Measurements from ENCODE around the gene ATXN2.

The ATXN2 gene

DNA sequence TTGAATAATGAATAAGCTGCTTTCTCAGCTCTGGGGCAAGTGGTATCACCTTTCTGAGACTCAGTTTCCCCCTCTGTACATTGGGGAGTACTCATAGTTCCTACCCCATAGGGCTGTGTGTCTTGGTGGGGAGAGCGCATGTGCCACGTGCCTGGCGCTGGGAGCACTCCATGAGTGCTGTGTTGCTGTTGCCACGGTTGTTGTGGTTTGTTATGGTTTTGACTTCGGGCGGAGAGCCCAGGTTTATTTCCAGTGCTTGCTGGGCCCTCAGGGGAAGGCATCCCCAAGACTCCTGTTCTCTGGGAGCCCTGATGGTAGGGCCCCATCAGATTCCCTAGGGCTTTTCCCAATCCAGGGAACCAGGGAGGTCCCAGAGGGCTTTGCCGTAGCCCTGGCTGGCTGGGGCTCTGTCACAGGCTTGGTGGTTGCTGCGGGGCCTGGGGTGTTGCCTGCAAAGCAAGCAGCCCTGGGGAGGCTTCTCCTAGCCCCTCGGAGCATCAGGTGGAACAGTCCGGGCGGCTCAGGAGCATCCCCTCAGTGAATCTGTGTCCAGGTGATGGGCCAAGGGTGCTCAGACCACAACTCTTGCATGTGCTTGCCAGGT is 174.8 kb downstream of the ATXN2 start:
- Histone ChIP-seq H3K23ac (ENCODE audit: low read depth, low read length, poor library complexity) (no peak overlapping the region), H3K14ac (ENCODE audit: low read length) (peak overlapping the region; percentile 47), H2BK120ac (ENCODE audit: low read depth, low read length) (no peak overlapping the region), H4K8ac (ENCODE audit: low read depth, low read length) (no peak overlapping the region), H3K9me3 (replicated peaks in 1 of 2; ENCODE audit: control insufficient read depth in 2 of 2, insufficient read depth in 1 of 2, low read depth in 1 of 2, low read length in 2 of 2) (no peaks in the 10 kb centered on the region), H3K4ac (ENCODE audit: low read length) (no peak overlapping the region), H3K36me3 (replicated peaks in 1 of 2; ENCODE audit: control insufficient read depth in 2 of 2, insufficient read depth in 2 of 2, low read length in 2 of 2) (peaks cover 1 to 7% of the 10 kb centered on the region in 2 donors), H3K18ac (ENCODE audit: low read length) (peak overlapping the region; percentile 32), H3K4me3 (ENCODE audit: low read length in 2 of 2) (no peak overlapping the region), H3K27me3 (ENCODE audit: control insufficient read depth in 3 of 3, insufficient read depth in 3 of 3, low read depth in 1 of 3, low read length in 3 of 3) (no peaks in the 10 kb centered on the region), H3K4me1 (ENCODE audit: control insufficient read depth in 2 of 2, insufficient read depth in 1 of 2, low read depth in 1 of 2, low read length in 2 of 2) (peaks cover 0 to 13% of the 10 kb centered on the region in 2 donors), H2AK5ac (ENCODE audit: low read depth, low read length) (no peak overlapping the region), H3K27ac (replicated peaks; ENCODE audit: low read length) (no peak overlapping the region), H3K79me1 (ENCODE audit: low read depth, low read length) (peaks cover 4% of the 10 kb centered on the region), H2BK15ac (ENCODE audit: low read length) (no peak overlapping the region), H2BK12ac (ENCODE audit: low read length) (no peak overlapping the region), H2BK5ac (ENCODE audit: low read length) (no peak overlapping the region), H3K9ac (ENCODE audit: low read depth, low read length, poor library complexity) (no peak overlapping the region), H3K4me2 (ENCODE audit: insufficient read depth, low read length, poor library complexity, severe bottlenecking) (no peak overlapping the region), H4K91ac (ENCODE audit: low read depth, low read length, poor library complexity) (no peak overlapping the region), H2AFZ (ENCODE audit: low read length) (no peak overlapping the region)
- WGBS, 2 donors (ENCODE audit: extremely low coverage in 2 of 2, insufficient read length in 2 of 2, insufficient replicate concordance in 1 of 2) = no CpG with 5 or more reads among the region's 11 CpGs
- DNase-seq (ENCODE audit: low spot score) = no peak

DNA sequence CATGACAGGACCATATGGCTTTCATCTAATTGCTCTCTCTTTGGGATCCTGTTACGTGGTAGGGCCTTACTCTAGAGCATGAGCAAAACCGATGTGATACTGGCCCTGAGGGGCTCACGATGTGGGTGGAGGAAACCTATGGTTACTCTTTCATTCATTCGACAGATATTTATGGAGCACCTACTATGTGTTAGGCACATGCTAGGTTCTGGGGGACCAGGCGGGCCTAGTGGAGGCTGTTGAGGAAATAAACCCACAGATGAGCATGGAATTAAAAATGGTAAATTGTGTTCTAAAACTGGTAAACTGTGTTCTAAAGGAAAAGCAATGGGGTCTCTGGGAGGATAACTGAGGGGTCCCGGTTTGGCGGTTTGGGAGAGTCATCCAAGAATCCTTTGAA is 178.6 kb downstream of the ATXN2 start:
- H2BK120ac ChIP-seq (ENCODE audit: low read depth, low read length) = no peak overlapping the region
- H3K36me3 ChIP-seq (replicated peaks in 1 of 2; ENCODE audit: control insufficient read depth in 2 of 2, insufficient read depth in 2 of 2, low read length in 2 of 2) = peaks cover 1 to 12% of the 10 kb centered on the region in 2 donors
- no peak overlapping the region for H4K8ac ChIP-seq (ENCODE audit: low read depth, low read length)
- no peak overlapping the region for H2BK12ac ChIP-seq (ENCODE audit: low read length)
- no peak overlapping the region for H3K18ac ChIP-seq (ENCODE audit: low read length)
- no peaks in the 10 kb centered on the region for H3K27me3 ChIP-seq (ENCODE audit: control insufficient read depth in 3 of 3, insufficient read depth in 3 of 3, low read depth in 1 of 3, low read length in 3 of 3)
- H3K14ac ChIP-seq (ENCODE audit: low read length) = no peak overlapping the region
- no peak overlapping the region for H3K4ac ChIP-seq (ENCODE audit: low read length)
- no peak overlapping the region for H2BK5ac ChIP-seq (ENCODE audit: low read length)
- DNase-seq (ENCODE audit: low spot score) = no peak
- no CpG with 5 or more reads among the region's 7 CpGs for WGBS, 2 donors (ENCODE audit: extremely low coverage in 2 of 2, insufficient read length in 2 of 2, insufficient replicate concordance in 1 of 2)
- no peak overlapping the region for H3K27ac ChIP-seq (replicated peaks; ENCODE audit: low read length)
- no peak overlapping the region for H3K9ac ChIP-seq (ENCODE audit: low read depth, low read length, poor library complexity)
- no peaks in the 10 kb centered on the region for H3K9me3 ChIP-seq (replicated peaks in 1 of 2; ENCODE audit: control insufficient read depth in 2 of 2, insufficient read depth in 1 of 2, low read depth in 1 of 2, low read length in 2 of 2)
- no peak overlapping the region for H2AFZ ChIP-seq (ENCODE audit: low read length)
- no peak overlapping the region for H2AK5ac ChIP-seq (ENCODE audit: low read depth, low read length)
- no peaks in the 10 kb centered on the region for H3K79me1 ChIP-seq (ENCODE audit: low read depth, low read length)
- no peak overlapping the region for H2BK15ac ChIP-seq (ENCODE audit: low read length)
- H3K4me3 ChIP-seq (ENCODE audit: low read length in 2 of 2) = no peak overlapping the region
- H3K4me2 ChIP-seq (ENCODE audit: insufficient read depth, low read length, poor library complexity, severe bottlenecking) = no peak overlapping the region
- H3K23ac ChIP-seq (ENCODE audit: low read depth, low read length, poor library complexity) = no peak overlapping the region
- H4K91ac ChIP-seq (ENCODE audit: low read depth, low read length, poor library complexity) = no peak overlapping the region
- H3K4me1 ChIP-seq (ENCODE audit: control insufficient read depth in 2 of 2, insufficient read depth in 1 of 2, low read depth in 1 of 2, low read length in 2 of 2) = peaks cover 0 to 11% of the 10 kb centered on the region in 2 donors

DNA sequence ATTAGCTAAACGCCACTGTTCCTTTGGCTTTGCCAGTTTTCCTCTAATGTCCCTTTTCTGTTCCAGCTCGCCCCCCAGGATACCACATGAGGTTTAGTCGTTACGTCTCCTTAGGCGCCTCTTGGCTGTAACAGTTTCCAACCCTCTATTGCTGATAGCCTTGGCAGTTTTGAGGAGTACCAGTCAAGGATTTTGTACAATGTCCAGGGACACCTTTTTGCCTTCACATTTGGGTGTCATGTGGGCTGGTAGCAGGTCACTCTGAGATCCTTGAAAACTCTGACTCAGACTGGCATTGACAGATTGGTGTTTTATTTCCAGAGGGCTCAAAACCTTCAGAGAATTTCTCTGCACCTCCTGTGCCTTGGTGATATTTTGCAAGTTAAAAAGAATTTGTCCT is 179.3 kb downstream of the ATXN2 start:
- peaks cover 1 to 12% of the 10 kb centered on the region in 2 donors for H3K36me3 ChIP-seq (replicated peaks in 1 of 2; ENCODE audit: control insufficient read depth in 2 of 2, insufficient read depth in 2 of 2, low read length in 2 of 2)
- DNase-seq (ENCODE audit: low spot score) = no peak
- H3K4ac ChIP-seq (ENCODE audit: low read length) = no peak overlapping the region
- no peak overlapping the region for H2AFZ ChIP-seq (ENCODE audit: low read length)
- H3K27ac ChIP-seq (replicated peaks; ENCODE audit: low read length) = no peak overlapping the region
- no peaks in the 10 kb centered on the region for H3K9me3 ChIP-seq (replicated peaks in 1 of 2; ENCODE audit: control insufficient read depth in 2 of 2, insufficient read depth in 1 of 2, low read depth in 1 of 2, low read length in 2 of 2)
- H2BK5ac ChIP-seq (ENCODE audit: low read length) = no peak overlapping the region
- H3K4me1 ChIP-seq (ENCODE audit: control insufficient read depth in 2 of 2, insufficient read depth in 1 of 2, low read depth in 1 of 2, low read length in 2 of 2) = peaks cover 0 to 6% of the 10 kb centered on the region in 2 donors
- no peak overlapping the region for H3K4me2 ChIP-seq (ENCODE audit: insufficient read depth, low read length, poor library complexity, severe bottlenecking)
- no peak overlapping the region for H3K18ac ChIP-seq (ENCODE audit: low read length)
- H3K27me3 ChIP-seq (ENCODE audit: control insufficient read depth in 3 of 3, insufficient read depth in 3 of 3, low read depth in 1 of 3, low read length in 3 of 3) = no peaks in the 10 kb centered on the region
- no peak overlapping the region for H2BK15ac ChIP-seq (ENCODE audit: low read length)
- H2BK12ac ChIP-seq (ENCODE audit: low read length) = no peak overlapping the region
- no peak overlapping the region for H2BK120ac ChIP-seq (ENCODE audit: low read depth, low read length)
- H2AK5ac ChIP-seq (ENCODE audit: low read depth, low read length) = no peak overlapping the region
- no CpG with 5 or more reads among the region's 5 CpGs for WGBS, 2 donors (ENCODE audit: extremely low coverage in 2 of 2, insufficient read length in 2 of 2, insufficient replicate concordance in 1 of 2)
- no peak overlapping the region for H3K14ac ChIP-seq (ENCODE audit: low read length)
- no peak overlapping the region for H4K8ac ChIP-seq (ENCODE audit: low read depth, low read length)
- no peak overlapping the region for H3K9ac ChIP-seq (ENCODE audit: low read depth, low read length, poor library complexity)
- no peak overlapping the region for H3K23ac ChIP-seq (ENCODE audit: low read depth, low read length, poor library complexity)
- H3K79me1 ChIP-seq (ENCODE audit: low read depth, low read length) = no peaks in the 10 kb centered on the region
- no peak overlapping the region for H4K91ac ChIP-seq (ENCODE audit: low read depth, low read length, poor library complexity)
- H3K4me3 ChIP-seq (ENCODE audit: low read length in 2 of 2) = no peak overlapping the region

DNA sequence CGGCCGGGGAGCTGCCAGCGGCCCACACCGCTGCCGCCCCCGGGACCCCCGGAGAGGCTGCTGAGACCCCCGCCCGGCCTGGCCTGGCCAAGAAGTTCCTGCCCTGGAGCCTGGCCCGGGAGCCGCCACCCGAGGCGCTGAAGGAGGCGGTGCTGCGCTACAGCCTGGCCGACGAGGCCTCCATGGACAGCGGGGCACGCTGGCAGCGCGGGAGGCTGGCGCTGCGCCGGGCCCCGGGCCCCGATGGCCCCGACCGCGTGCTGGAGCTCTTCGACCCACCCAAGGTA is 180.6 kb downstream of the ATXN2 start:
- Histone ChIP-seq H3K18ac (ENCODE audit: low read length) (no peak overlapping the region), H2AK5ac (ENCODE audit: low read depth, low read length) (no peak overlapping the region), H3K27ac (replicated peaks; ENCODE audit: low read length) (no peak overlapping the region), H3K36me3 (replicated peaks in 1 of 2; ENCODE audit: control insufficient read depth in 2 of 2, insufficient read depth in 2 of 2, low read length in 2 of 2) (peaks cover 1 to 12% of the 10 kb centered on the region in 2 donors), H3K4ac (ENCODE audit: low read length) (peak overlapping the region; percentile 11), H3K9me3 (replicated peaks in 1 of 2; ENCODE audit: control insufficient read depth in 2 of 2, insufficient read depth in 1 of 2, low read depth in 1 of 2, low read length in 2 of 2) (no peaks in the 10 kb centered on the region), H2BK120ac (ENCODE audit: low read depth, low read length) (no peak overlapping the region), H2BK15ac (ENCODE audit: low read length) (no peak overlapping the region), H3K4me3 (ENCODE audit: low read length in 2 of 2) (no peak overlapping the region), H2BK12ac (ENCODE audit: low read length) (no peak overlapping the region), H3K4me1 (ENCODE audit: control insufficient read depth in 2 of 2, insufficient read depth in 1 of 2, low read depth in 1 of 2, low read length in 2 of 2) (peaks cover 0 to under 1% of the 10 kb centered on the region in 2 donors), H3K23ac (ENCODE audit: low read depth, low read length, poor library complexity) (peak overlapping the region; percentile 5), H3K4me2 (ENCODE audit: insufficient read depth, low read length, poor library complexity, severe bottlenecking) (no peak overlapping the region), H3K27me3 (ENCODE audit: control insufficient read depth in 3 of 3, insufficient read depth in 3 of 3, low read depth in 1 of 3, low read length in 3 of 3) (no peaks in the 10 kb centered on the region), H4K8ac (ENCODE audit: low read depth, low read length) (no peak overlapping the region), H3K79me1 (ENCODE audit: low read depth, low read length) (no peaks in the 10 kb centered on the region), H4K91ac (ENCODE audit: low read depth, low read length, poor library complexity) (no peak overlapping the region), H2BK5ac (ENCODE audit: low read length) (no peak overlapping the region), H2AFZ (ENCODE audit: low read length) (no peak overlapping the region), H3K14ac (ENCODE audit: low read length) (peak overlapping the region; percentile 33), H3K9ac (ENCODE audit: low read depth, low read length, poor library complexity) (no peak overlapping the region)
- no peak for DNase-seq (ENCODE audit: low spot score)
- WGBS, 2 donors (ENCODE audit: extremely low coverage in 2 of 2, insufficient read length in 2 of 2, insufficient replicate concordance in 1 of 2) = no CpG with 5 or more reads among the region's 30 CpGs
